Mesodermal cell (in vitro differentiated cells): ENCODE measurements around the gene ATP7A.
A peak's percentile ranks its signal among the peaks of the same experiment; 100 is the strongest.
"Not testable (repeated sequence)": the region's sequence is repeated elsewhere in the genome, so short reads cannot be mapped to it uniquely, and the experiment has no call there.

Experiments
- H3K27ac ChIP-seq: 2 replicates; pipeline ENCODE4 v1.7.0; 2013; ENCODE audit warnings: mild to moderate bottlenecking, low read depth, low read length, moderate library complexity; ENCODE audit not compliant: severe bottlenecking
- H3K36me3 ChIP-seq: 2 replicates; pipeline ENCODE4 v1.7.1; 2013; ENCODE audit warnings: mild to moderate bottlenecking, low read length, moderate library complexity; ENCODE audit not compliant: control insufficient read depth, insufficient read depth
- H3K4me1 ChIP-seq: one replicate; pipeline ENCODE4 v1.7.1; 2013; ENCODE audit warnings: mild to moderate bottlenecking, low read length; ENCODE audit not compliant: insufficient read depth, control insufficient read depth, poor library complexity, severe bottlenecking
- H3K4me3 ChIP-seq: 2 replicates; pipeline ENCODE4 v1.7.0; 2013; ENCODE audit warnings: low read length, control low read depth, mild to moderate bottlenecking; ENCODE audit not compliant: insufficient read depth, poor library complexity, severe bottlenecking; ENCODE audit errors: extremely low read depth
- H3K9me3 ChIP-seq: 2 replicates; pipeline ENCODE4 v1.7.1; 2013; ENCODE audit warnings: mild to moderate bottlenecking, low read length, moderate library complexity; ENCODE audit not compliant: control insufficient read depth
- WGBS, 2 experiments: methylation state at CpG; one replicate each; pipeline ENCODE4 v1.1.5; 2013; ENCODE audit warnings: missing lambda C conversion rate in 2 of 2; ENCODE audit not compliant: insufficient coverage in 2 of 2; 5-methylcytosine and 5-hydroxymethylcytosine counted together

ATP7A gene

DNA sequence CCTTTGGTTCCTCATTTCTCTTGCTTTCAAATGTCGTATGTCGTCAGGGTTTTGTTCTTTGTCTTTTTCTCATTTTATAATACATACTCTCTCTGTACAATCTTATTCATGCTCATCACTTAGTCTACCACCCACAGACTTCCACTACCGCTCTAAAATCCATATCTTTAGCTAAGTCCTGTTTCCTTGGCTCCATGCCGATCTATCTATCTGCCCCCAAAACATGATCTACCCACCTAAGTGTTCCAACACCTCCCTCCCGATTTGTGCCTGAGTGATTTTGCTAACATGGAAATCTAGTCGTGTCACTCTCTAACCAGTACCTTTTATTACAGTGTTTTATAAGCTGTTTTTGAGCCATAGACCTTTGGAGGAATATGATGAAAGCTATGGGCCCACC is 124.6 kb downstream of the ATP7A start:
- no peaks in the 10 kb centered on the region for H3K9me3 ChIP-seq
- WGBS, 2 experiments = 94 to 98% methylated on average over 2 to 4 of the region's 6 CpGs

GRCh38 chrX:78037881-78038280 is 127.4 kb downstream of the ATP7A start:
- no peaks in the 10 kb centered on the region for H3K9me3 ChIP-seq
- no peaks in the 10 kb centered on the region for H3K4me1 ChIP-seq
- no peaks in the 10 kb centered on the region for H3K36me3 ChIP-seq
- no peak overlapping the region for H3K4me3 ChIP-seq
- WGBS, 2 experiments = 100% methylated on average over 1 of the region's 3 CpGs
- H3K27ac ChIP-seq = no peak overlapping the region

More for the DNA sequence above, 124.6 kb downstream of the ATP7A start:
- H3K27ac ChIP-seq = no peak overlapping the region
- H3K4me1 ChIP-seq = no peaks in the 10 kb centered on the region
- H3K36me3 ChIP-seq = no peaks in the 10 kb centered on the region
- H3K4me3 ChIP-seq = no peak overlapping the region

GRCh38 chrX:78042601-78043000 is 132.1 kb downstream of the ATP7A start:
- no peak overlapping the region for H3K27ac ChIP-seq
- 100% methylated on average over 1 of the region's 1 CpG; no CpG with 5 or more reads in 1 of the 2 experiments for WGBS, 2 experiments
- peaks cover 6% of the 10 kb centered on the region for H3K36me3 ChIP-seq

GRCh38 chrX:78046362-78046761 is 135.9 kb downstream of the ATP7A start:
- WGBS, 2 experiments = 80 to 100% methylated on average over 1 of the region's 4 CpGs
- Histone ChIP-seq H3K9me3 (no peaks in the 10 kb centered on the region), H3K4me1 (no peaks in the 10 kb centered on the region), H3K4me3 (no peak overlapping the region), H3K27ac (no peak overlapping the region), H3K36me3 (peaks cover 6% of the 10 kb centered on the region)

More at GRCh38 chrX:78042601-78043000, 132.1 kb downstream of the ATP7A start:
- Histone ChIP-seq H3K4me1 (no peaks in the 10 kb centered on the region), H3K9me3 (no peaks in the 10 kb centered on the region), H3K4me3 (no peak overlapping the region)

GRCh38 chrX:78048052-78048451 is 137.6 kb downstream of the ATP7A start:
- no peak overlapping the region for H3K27ac ChIP-seq
- no CpG with 5 or more reads among the region's 2 CpGs for WGBS, 2 experiments
- H3K4me1 ChIP-seq = no peaks in the 10 kb centered on the region
- no peaks in the 10 kb centered on the region for H3K9me3 ChIP-seq
- no peak overlapping the region for H3K4me3 ChIP-seq
- peaks cover 6% of the 10 kb centered on the region for H3K36me3 ChIP-seq

- H3K4me3 ChIP-seq = no peak overlapping the region
- H3K4me1 ChIP-seq = no peaks in the 10 kb centered on the region
- H3K9me3 ChIP-seq = no peaks in the 10 kb centered on the region
- H3K27ac ChIP-seq = no peak overlapping the region
- no peaks in the 10 kb centered on the region for H3K36me3 ChIP-seq
Measured at GRCh38 chrX:78063687-78064086, 153.2 kb downstream of the ATP7A start.

- Histone ChIP-seq H3K27ac (no peak overlapping the region), H3K4me3 (no peak overlapping the region), H3K9me3 (no peaks in the 10 kb centered on the region), H3K36me3 (no peaks in the 10 kb centered on the region), H3K4me1 (no peaks in the 10 kb centered on the region)
- 83 to 100% methylated on average over 1 to 2 of the region's 4 CpGs for WGBS, 2 experiments
Measured at GRCh38 chrX:78064152-78064551, 153.7 kb downstream of the ATP7A start.

DNA sequence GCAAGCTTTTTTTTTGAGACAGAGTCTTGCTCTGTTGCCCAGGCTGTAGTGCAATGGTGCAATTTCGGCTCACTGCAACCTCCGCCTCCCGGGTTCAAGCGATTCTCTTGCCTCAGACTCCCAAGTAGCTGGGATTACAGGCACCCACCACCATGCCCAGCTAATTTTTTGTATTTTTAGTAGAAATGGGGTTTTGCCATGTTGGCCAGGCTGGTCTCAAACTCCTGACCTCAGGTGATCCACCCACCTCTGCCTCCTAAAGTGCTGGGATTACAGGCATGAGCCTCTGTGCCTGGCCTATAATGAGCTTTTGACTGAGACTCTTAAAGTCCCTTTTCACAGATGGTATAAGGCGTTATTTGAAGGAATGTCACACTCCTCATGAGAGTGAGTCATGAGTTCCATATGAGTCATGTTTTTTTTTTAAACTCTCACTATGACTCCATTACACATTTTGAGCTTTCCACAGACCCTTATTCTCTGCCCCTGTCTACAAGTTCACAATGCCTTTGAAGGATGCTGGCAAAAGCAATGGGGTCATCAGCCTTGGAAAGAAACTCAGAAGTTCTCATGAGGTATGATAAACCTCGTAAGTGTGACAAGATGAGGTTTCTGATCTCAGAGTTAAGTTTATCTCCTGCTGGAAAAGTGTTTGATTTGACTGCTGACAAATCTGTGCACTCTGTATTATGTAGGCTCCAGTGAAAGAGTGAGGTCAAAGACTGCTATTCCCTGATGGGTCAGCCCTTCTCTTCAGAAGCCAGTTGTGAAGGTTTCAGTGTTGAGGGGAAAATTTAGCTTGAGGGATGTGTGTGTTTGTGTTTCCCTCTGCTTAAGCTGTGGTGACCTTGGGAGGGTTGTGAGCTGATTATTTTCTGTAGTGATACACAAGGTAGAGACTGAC is 154.5 kb downstream of the ATP7A start:
- H3K36me3 ChIP-seq, H3K4me3 ChIP-seq, H3K9me3 ChIP-seq, H3K4me1 ChIP-seq: not testable (repeated sequence)
- peak overlapping the region; percentile 84 for H3K27ac ChIP-seq
- 33 to 83% methylated on average over 1 of the region's 6 CpGs for WGBS, 2 experiments

DNA sequence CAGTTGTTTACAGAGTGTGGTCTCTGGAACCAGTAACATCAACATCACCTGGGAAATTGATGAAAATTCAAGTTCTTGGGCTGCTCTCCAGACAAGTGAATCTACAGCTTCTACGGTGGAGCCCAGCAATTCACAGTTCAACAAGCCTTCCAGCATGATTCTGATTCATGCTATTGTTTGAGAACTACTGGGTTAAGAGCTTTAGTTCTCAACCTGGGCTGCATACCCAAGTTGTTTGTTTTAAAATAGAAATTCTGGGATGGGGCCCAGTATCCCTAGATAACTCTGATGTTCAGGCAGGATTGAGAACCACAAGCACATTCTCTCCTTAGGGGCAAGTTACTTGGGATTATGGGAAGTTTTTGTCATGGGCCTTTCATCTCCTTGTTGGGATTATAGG is 155.6 kb downstream of the ATP7A start:
- H3K9me3 ChIP-seq = no peaks in the 10 kb centered on the region
- WGBS, 2 experiments = no CpG with 5 or more reads among the region's 1 CpG
- H3K36me3 ChIP-seq = no peaks in the 10 kb centered on the region
- H3K27ac ChIP-seq = no peak overlapping the region
- no peaks in the 10 kb centered on the region for H3K4me1 ChIP-seq
- no peak overlapping the region for H3K4me3 ChIP-seq

- H3K9me3 ChIP-seq = no peaks in the 10 kb centered on the region
- H3K4me1 ChIP-seq = no peaks in the 10 kb centered on the region
- no peak overlapping the region for H3K27ac ChIP-seq
- H3K36me3 ChIP-seq = no peaks in the 10 kb centered on the region
- no CpG with 5 or more reads among the region's 3 CpGs for WGBS, 2 experiments
- no peak overlapping the region for H3K4me3 ChIP-seq
Measured at GRCh38 chrX:78071331-78071730, 160.8 kb downstream of the ATP7A start.
